GM18861 (cell line): Measurements from ENCODE around the gene SOCS3.
A peak's percentile ranks its signal among the peaks of the same experiment; 100 is the strongest.

Experiments
- ATAC-seq: cut with Tn5 transposase; IDR thresholded peaks from one replicate; pipeline ENCODE4 v1.9.1; 2021; ENCODE audit not compliant: unreplicated experiment

Gene SOCS3

DNA sequence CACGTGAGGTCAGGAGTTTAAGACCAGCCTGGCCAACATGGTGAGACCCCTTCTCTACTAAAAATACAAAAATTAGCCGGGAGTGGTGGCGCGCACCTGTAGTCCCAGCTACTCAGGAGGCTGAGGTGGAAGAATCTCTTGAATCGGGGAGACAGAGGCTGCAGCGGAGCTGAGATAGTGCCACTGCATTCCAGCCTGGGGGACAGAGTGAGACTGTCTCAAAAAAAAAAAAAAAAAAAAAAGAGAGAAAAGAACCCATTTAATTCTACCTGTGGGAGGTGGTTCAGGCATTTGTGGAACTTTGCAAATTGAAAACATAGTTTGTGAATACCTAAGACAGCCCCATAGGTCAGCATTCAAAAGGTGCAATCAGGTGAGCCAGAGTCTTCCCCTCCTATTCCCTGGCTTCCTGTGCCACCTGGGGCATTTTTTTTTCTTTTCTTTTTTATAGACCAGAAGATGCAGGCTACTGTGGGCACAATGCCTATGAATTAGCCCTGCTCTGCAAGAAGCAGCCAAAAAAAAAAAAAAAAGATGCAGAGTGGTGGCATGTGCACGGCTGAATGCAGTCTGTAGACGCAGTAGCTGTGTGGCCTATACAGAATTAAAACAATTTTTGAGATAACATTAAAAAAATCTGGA lies 9.1 kb upstream of the SOCS3 start:
- no peak for ATAC-seq

DNA sequence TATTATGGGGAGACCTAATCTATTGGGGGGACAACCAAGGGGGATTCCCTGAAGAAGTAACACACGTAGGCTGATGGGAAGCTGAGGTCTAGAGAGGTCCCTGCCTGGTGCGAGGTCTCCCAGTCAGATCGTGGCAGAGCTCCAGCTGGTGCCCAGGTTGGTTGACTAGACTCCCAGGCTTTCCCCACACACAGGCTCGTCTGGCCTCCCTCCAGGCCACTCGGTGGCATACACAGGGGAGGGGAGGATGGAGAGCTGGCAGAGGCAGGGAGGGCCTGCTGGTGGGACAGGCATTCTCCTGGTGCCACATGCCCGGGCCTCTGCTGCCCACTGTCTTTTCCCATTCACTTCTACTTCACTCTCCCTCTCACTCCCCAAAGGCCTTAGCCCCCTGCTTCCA lies 8.5 kb upstream of the SOCS3 start:
- ATAC-seq = no peak

DNA sequence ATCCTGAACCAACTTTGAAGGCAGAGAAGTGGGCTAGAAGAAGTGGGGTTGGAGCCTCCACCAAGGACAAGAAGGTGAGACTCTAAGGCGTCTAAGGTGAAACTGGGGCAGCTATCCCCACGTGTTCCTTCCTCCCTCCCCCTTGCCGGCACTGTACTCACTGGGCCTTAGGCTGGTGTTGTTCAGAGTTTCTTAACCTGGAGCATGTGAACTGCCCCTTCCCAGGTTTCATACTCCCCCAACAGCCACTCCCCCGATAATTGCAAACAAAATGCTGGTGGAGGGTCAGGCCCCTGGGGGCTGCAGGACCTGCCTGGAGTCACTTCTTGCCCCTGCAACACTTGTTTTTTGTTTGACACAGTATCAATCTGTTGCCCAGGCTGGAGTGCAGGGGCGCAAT lies 7.3 kb upstream of the SOCS3 start:
- no peak for ATAC-seq

DNA sequence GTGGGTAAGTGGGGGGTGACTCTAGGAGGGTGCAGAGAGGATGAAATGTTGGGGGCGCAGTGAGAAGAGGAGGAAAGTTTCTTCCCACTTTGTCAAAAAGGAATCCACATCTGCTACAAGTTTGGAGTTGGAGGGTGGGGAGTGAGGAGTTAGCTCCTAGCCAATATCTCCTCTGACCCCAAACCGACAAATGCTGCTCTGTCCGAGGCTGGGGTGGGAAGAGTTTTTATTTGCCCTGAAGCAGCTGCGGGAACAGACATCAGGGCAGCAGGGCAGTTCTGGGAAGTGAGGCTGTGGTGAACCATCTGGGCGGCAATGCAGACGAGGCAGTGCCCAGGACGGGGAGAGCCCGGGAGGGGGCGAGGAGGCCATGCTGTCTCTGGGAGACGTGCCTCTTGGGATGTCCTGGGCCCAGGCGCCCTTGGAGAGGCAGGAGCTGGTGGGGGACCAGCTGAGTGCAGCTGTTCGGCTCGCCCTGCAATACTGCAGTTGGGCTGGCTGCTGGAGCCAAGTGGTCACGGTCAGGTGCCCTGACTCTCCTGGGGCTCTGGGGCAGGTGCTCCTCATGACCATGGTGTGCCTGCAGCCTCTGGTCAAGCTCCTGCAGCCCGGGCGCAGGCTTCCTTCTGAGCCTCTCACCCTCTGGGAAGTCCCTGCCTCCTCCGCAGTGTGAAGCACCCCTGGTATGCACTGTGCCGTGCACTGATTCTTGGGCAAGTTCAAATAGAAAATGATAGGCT lies 6.4 kb upstream of the SOCS3 start:
- ATAC-seq = no peak

DNA sequence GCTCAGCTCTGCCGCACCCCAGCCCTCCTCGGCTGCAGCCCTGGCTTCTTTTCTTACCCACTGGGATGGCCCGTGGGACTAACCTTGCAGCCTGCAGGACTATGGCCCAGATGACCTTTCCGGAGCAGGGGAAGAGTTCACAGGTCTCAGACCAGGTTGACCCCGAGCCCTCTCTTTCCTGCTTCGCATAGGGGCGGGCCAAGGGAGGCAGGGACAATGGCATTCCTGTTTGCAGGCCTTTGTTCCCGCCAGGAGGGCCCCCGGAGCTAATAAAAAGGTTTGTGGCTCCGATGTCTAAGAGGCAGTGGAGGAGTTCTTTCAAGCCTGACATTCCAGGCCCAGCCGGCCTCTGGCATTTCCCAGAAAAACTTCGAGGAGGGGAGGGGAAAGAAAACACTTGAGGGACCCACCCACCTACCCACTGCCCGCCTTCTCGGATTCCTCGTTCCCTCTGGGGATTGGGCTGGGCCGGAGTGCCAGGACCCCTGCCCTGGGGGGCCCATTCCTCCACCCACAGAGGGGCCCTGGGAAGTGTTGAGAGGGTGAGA lies 5.8 kb upstream of the SOCS3 start:
- ATAC-seq = no peak

DNA sequence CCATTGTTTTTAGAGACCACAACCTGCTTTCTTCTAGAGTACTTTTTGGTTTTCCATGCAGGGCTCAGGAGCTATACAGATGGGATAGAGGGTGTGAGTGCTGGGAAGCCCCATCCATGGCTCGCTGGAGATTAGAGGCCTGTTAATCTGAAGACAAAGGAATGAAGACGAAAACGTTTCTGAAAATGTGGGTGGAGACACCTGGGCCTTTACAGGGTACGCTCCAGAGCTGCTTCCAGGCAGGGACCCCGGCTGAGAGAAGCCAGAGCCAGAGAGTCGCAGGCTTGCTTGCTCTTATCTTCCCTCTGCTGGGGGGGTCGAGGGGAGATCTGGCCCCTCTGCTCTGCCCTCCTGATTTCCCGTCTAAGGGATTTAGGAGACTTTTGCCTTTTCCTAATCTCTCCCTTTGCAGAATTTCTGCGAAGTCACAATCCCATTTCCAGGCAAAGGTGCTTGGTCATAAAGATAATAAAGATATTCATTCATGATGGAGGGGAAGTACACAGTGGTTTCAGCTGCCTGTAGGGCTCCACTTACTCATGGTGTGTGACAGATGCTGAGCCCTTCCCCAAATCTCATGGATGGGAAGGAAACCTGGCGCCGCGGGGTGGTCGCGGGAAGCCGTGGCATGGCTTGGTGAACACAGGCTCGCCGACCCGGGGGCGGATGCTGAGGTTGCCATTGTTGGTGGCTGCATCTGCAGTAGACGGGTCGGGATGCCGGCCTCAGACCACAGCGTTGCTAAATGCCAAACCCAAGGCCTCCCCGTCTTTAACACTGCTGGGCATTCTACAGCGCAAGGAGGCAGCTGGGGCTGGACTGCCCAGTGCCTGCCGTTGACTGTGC lies 4.8 kb upstream of the SOCS3 start:
- ATAC-seq = no peak

DNA sequence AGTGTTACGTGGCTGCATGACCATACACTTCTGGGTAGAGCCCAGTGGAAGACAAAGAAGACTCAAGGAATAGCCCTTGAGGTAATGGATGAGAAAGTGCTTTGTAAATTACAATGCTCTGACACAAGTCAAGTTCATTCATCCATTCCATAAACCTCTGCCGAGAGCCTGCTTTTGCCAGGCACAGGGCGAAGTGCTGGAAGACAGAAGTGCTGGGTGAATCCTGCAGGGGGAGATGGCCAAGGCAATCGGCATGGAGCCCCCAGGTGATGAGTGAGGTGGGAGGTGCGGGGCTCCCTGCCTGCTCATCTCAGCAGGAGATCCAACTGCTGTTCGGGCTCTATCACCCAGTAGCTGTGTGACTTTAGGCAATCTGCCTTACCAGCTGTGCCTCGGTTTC lies 2.8 kb upstream of the SOCS3 start:
- no peak for ATAC-seq

DNA sequence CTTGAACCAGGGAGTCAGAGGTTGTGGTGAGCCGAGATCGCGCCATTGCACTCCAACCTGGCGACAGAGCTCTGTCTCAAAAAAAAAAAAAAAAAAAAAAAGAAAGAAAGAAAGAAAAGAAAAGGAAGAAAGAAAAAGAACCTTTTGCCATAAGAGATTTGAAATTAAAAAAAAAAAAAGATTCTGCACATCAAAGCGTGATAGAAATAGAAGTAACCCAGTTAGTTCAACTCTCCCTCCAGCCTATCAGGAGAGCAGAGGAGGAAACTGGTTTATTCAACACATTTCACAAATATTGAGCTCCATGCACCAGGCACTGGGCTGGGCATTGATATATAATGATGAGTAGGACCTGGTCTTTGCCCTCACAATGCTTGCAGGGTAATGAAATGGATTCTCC lies 2.4 kb upstream of the SOCS3 start:
- ATAC-seq = no peak

DNA sequence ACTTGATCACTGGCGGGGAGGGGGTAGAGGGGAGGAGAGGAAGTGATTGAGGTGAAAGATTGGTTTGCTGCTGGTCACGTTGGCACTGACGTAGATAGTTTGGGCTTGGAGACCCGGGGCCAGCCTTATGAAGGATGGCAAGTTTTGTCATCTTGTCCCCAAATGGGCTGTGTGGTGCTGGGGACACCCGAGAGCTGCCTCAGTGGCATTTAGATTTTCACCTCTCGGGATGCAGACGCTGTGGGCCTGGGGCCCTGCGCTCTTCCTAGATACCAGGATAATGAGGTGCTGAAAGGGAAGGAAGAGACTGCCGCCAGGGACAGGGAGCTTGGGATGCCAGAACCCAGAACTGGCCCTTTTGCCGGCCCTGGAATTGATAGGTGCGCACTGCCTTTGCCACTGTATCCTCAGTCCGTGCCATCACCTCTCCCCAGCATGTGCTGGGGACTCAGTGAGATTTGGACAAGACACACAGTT lies 1.4 kb upstream of the SOCS3 start:
- ATAC-seq = no peak

DNA sequence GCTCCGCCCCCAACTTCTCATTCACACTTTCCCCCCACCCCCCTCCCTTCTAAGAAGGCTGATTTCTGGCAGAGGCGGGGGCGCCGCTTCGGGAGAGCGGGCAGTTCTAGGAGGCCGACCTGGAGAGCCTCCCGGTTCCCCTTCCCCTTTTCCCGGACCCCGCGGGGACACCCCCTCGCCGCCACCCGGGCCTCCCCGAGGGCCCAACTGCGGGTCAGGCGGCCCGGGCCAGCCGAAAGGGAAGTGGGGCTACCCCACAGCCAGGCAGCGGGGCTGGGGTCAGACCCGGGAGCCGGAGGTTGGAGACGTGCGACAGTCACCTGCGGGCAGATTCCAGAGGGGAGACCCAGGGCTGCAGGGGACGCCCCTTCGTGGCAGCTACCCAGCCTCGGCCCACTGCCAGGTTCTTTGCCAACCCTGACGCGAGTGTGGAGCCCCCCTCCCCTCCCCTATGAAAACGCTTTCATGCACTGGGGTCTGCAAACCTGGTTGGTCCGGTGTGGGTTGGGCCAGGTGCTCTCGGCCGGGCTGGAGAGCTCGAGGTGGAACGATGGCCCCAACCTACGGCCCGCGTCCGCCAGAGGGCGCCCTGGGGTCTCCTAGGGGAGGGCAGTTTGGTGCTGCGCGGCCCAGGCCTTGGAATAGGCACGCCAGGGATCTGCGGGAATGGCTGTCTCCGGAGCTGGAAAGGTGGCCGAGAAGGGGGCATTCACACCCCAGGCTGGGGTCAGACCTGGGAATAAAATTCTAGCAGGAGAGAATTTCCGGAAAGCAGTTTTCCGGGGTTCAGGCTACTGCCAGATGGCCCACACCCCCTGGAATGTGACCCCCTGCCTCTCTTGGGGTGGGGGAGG lies 721 bp upstream of the SOCS3 start:
- no peak for ATAC-seq

DNA sequence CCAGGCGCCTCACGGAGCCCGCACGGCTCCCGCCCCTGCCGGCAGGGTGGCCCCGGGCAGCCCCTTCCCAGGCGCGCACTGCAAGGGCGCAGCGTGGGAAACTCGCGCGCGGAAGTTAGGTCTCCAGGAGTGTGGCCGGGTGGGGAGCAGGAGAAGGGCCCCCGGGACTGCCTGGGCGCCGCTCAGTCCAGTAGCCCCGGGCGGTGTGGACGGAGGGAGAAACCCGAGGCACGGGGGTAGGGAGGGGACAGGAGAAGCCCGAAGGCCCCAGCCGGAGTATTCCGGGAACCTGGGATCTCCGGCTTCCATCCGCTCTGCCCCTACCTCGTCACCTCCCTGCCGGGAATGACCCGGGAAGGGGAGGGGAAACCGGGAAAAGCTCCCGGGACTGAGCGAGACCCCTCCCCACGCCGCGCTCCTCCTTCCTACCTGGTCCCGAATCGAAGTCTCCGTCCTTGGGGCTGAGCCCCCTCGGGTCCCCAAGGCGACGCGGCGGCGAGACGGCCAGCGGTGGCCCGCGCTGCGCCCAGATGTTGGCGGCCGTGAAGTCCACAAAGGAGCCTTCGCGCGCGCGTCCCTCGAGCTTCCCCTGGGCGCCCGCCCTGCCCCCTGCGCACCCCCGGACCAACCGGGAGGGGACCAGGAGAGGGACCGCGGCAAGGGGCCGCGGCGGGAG lies 418 bp downstream of the SOCS3 start:
- no peak for ATAC-seq

DNA sequence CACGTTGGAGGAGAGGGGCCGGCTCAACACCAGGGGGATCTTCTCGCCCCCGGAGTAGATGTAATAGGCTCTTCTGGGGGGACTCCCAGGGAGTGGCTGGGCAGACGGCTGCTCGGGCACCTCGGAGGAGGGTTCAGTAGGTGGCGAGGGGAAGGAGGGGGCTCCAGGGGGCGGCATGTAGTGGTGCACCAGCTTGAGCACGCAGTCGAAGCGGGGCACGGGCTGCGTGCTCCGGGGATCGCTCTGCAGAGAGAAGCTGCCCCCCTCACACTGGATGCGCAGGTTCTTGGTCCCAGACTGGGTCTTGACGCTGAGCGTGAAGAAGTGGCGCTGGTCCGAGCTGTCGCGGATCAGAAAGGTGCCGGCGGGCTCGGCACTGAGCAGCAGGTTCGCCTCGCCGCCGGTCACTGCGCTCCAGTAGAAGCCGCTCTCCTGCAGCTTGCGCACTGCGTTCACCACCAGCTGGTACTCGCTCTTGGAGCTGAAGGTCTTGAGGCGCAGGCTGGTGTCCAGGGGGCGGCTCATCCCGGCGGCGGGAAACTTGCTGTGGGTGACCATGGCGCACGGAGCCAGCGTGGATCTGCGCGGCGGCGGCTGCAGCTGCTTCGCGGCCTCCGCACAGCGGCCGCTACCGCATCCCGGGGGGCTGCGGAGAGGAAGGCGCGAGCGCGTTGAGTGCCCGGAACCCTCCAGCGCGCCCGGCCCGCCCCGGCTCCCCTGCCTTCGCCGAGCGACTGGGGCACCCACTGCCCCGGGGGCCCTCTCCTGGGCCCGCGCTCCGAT lies 1.1 kb downstream of the SOCS3 start:
- no peak for ATAC-seq

DNA sequence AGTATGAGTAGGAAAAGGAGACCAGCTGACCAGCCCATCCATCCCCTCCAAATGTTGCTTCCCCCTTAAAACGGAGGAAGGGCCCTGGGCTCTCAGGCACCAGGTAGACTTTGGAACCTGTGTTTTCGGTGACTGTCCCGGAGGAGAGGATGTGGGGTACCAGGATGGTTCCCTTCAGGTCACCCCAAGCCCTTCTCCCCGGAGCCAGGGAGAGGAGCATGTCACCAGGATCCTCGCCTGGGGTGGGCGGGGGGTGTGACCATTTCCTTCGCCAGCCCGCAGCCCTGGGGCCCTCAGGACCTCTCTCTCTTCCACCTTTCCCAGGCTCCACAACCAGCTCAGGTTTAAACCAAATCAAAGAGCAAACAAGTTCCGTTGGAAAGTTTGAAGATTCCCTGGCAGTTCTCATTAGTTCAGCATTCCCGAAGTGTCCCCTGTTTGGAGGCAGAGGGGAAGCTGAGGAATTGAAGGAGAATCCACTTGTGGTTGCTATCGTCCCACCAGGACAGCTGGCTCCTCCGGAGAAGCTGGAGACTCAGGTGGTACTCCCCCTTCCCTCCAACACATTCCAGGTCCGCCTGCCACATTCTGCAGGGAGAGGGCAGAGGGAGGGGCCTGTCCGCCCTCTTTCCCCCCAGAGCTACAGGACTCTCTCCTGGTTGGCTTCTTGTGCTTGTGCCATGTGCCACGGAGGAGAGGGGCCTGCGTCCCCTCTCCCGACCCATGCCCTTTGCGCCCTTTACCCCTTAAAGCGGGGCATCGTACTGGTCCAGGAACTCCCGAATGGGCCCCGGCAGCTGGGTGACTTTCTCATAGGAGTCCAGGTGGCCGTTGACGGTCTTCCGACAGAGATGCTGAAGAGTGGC lies 2.0 kb downstream of the SOCS3 start:
- ATAC-seq = no peak

DNA sequence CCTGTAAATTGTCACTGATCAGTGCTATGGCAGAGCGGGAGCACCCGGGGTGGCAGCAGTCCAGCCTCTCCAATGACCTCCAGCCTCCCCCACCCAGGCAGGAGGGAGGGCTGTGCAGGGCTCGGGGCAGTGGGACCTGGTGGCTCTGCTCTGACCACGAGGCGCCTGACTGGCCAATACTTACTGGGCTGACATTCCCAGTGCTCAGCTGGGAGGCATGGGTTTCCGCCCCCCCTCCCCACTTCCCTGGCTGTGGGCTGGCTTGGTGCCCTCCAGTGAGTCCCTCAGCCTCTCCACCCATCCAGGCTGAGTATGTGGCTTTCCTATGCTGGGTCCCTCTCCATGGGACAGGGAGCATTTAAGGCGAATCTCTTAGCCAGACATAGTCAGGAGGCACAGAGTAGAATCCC lies 2.7 kb downstream of the SOCS3 start:
- no peak for ATAC-seq

DNA sequence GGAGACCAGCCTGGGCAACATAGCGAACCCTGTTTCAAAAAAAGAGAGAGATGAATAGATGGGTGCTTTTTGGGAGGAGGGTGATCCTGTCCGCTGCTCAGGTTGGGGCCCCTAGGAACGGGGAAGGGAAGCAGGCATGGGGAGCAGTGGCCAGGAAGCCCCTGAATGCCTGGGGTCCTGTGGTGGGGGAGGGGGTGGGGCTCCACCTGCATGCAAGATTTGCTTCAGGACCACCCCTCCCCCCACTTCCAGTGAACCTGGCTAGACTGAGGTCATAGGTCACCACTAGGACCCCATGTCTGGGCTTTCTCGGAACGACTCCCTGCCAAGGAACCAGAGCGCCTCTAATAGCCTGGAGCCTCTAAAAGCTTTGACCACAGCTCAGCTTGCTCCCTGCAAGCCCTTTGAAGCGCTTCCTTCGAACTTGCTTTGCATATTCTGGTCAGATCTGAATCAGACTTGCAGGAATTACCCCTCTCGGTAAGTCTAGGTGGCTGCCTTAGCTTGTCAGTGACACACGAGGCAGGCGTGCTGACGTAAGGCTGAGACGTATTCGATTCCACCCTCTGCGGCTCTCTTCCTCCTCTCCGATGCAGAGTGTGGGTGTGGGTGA lies 3.7 kb downstream of the SOCS3 start:
- ATAC-seq = peak; percentile 73

DNA sequence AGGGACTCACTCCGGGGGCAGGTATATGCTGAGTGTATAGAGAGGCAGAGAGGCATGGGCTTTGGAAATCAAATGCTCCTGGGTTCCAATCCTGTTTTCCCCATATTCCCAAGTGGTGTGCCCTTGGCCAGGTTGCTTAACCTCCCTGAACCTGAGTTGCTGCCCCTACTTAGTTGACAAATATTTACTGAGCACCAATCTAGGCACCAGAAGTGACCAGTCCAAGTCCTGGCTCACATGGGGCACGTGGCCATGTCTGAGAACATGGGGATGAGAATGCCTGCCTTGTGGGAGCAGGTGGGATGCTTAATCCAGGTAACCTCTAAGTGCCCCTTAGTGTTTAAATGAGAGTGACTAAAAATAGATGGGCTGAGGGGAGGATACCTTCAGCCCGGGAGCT lies 4.2 kb downstream of the SOCS3 start:
- no peak for ATAC-seq

DNA sequence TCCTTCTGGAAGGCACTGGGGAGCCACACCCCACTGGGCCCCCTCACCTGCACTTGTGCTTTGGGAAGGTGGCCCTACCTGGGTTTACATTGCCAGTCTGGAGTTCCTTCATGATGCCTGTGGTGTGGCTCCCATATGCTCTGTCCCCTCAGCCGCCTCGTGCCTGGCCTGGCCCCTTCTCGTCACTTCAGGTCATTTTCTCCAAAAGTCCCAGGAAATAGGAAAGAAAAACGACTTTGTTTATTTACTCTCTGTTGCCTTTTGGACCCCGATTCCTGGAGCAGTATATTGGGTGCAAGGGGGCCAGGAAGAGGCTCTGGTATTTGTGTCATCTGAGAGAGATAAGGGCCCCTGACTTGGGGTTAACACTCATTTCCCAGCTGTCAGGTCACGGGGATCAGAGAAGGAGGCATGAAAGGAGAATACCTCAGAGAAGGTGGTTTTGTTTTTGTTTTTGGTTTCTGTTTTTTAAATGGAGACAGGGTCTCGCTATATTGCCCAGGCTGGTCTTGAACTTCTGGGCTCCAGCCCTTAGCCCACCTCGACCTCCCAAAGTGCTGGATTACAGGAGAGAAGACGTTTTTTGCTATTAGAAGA lies 4.7 kb downstream of the SOCS3 start:
- no peak for ATAC-seq

DNA sequence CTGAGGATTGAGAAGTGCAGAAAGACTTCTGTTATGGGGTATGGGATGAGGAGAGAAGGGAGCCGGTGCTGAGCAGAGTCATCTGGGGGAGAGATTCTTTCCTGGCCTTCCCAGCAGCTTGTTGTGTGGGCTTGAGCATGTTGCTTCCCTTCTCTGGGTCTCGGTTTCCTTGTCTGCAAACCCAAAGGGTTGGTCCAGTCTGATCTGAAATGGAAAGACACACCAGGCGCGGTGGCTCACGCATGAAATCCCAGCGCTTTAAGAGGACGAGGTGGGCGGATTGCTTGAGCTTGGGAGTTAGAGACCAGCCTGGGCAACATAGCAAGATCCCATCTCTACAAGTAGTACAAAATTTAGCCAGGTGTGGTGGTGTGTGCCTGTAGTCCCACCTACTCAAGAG lies 6.0 kb downstream of the SOCS3 start:
- no peak for ATAC-seq
